Kidney (tissue), 14 donors: Measurements from ENCODE around the gene RPTOR. TPM values are rescaled to one million over a fixed set of nuclear protein-coding genes. Genes with fewer than 3 reads are reported as not detected.

Source experiments
- DNase-seq, 5 donors: peaks; one replicate each; pipeline ENCODE4 v3.0.0-alpha.2; 2013 to 2020
- FAIRE-seq: peaks from 2 replicates; lab custom pipeline; 2012; peaks lifted over from hg19 to GRCh38; lab: Jason Lieb, UNC
- H3K27ac ChIP-seq, 2 donors: one replicate each; pipeline ENCODE4 v1.7.0; 2013; ENCODE audit warnings: low read depth in 2 of 2, low read length in 2 of 2, inconsistent platforms in 1 of 2
- H3K27me3 ChIP-seq: one replicate; pipeline ENCODE4 v1.7.1; 2013; ENCODE audit warnings: low read length, inconsistent platforms; ENCODE audit not compliant: control insufficient read depth, insufficient read depth
- H3K36me3 ChIP-seq, 3 donors: one replicate each; pipeline versions ENCODE4 v1.7.0 to v1.7.1; 2013; ENCODE audit warnings: low read length in 3 of 3, control low read depth in 1 of 3, inconsistent platforms in 1 of 3; ENCODE audit not compliant: insufficient read depth in 3 of 3, control insufficient read depth in 2 of 3
- H3K4me1 ChIP-seq, 3 donors: one replicate each; pipeline versions ENCODE4 v1.7.0 to v1.7.1; 2013; ENCODE audit warnings: low read length in 3 of 3, inconsistent platforms in 1 of 3, low read depth in 1 of 3; ENCODE audit not compliant: control insufficient read depth in 2 of 3, insufficient read depth in 2 of 3
- H3K4me3 ChIP-seq, 3 donors: one replicate each; pipeline versions ENCODE4 v1.7.0 to v1.8.1; 2013; ENCODE audit warnings: low read length in 3 of 3, control low read depth in 1 of 3, inconsistent platforms in 1 of 3
- H3K9ac ChIP-seq, 3 donors: one replicate each; pipeline versions ENCODE4 v1.7.0 to v1.7.1; 2013; ENCODE audit warnings: low read length in 3 of 3, control low read depth in 1 of 3, inconsistent platforms in 1 of 3
- H3K9me3 ChIP-seq, 3 donors: one replicate each; pipeline versions ENCODE4 v1.7.0 to v1.7.1; 2013; ENCODE audit warnings: low read length in 3 of 3, control low read depth in 1 of 3, inconsistent platforms in 1 of 3; ENCODE audit not compliant: control insufficient read depth in 2 of 3, insufficient read depth in 1 of 3
- intact Hi-C: fragments of 100-400 bp; cut with DNase I; formaldehyde crosslinking; loops from one replicate; pipeline ENCODE4 v1.11.1; 2022
- polyA plus RNA-seq: library from polyadenylated mRNA; stranded (reverse); fragments of 350-450 nt; fragmentation: Illumina TruSeq; extraction: RNeasy Lipid Tissue Mini Kit (QIAGEN cat#74804); gene quantifications from one replicate; pipeline ENCODE4 v1.2.3, GENCODE V29; 2014; ENCODE audit warnings: low read depth, low replicate concordance; ENCODE audit not compliant: insufficient read depth
- total RNA-seq: library from RNA; stranded (reverse); fragmentation: NEBNext Ultra II Directional; extraction: Animal tissue kit (Norgen Biotek cat#: 25700); gene quantifications from one replicate; pipeline ENCODE4 v1.2.1, GENCODE V29; 2021
- TF ChIP-seq, protein P1 (sequence below): IDR thresholded peaks from 3 replicates; pipeline ENCODE4 v1.5.1; 2012; ENCODE audit warnings: mild to moderate bottlenecking, moderate library complexity, borderline replicate concordance; ENCODE audit not compliant: insufficient read depth; ENCODE audit errors: extremely low read depth
- donor health status: control.
- donor health status: control.
- donor health status: control.
- donor health status: control.
- donor health status: control.
- donor health status: DM: yes; HTN: yes; CAD: no.
- donor health status: Normal renal cell carcinoma (clear cell type).

The RPTOR gene
- total and polyA plus RNA-seq, 2 donors from 2014 or later = 5.5 to 37.6 TPM

DNA sequence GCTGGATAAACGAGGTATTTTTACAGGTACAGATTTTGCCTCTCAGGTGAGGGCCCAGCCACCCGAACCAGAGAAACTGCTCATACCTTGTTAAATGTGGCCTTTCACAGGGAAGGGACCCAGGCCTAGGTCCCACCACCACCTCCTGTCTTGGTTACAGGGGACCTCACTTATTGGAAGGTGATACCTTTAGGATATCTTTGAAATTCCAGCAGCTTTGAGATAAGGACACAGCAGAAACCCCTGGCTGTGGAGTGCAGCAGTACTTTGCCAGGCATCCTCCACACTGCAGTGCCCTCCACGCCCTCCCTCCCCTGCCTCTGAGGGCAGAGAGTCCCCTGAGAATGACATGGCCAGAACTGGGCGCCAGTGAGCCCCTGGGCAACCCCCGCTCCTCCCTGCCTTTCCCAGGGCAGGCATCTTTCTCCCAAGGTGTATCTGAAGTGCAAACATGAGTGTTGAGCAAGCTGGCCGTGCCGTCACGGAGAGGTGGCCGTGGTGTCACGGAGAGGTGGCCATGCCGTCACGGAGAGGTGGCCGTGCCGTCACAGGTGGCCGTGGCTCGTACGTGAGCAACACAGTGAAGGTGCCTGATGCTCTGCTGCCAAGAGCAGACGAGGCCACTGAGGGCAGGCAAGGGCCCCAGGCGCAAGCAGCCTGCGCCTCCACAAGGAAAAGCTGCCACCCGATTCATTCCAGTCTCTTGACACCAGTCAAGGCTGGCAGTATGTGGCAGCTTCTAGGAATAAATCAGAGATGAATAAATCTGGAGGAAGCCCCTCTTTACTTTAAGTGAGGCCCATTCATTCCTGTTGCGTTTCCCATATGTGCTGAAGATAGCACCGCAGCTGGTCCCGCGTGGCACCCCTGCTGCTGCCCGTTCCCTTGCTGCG is 312.5 kb downstream of the RPTOR start:
- H3K27ac ChIP-seq = no peak overlapping the region

DNA sequence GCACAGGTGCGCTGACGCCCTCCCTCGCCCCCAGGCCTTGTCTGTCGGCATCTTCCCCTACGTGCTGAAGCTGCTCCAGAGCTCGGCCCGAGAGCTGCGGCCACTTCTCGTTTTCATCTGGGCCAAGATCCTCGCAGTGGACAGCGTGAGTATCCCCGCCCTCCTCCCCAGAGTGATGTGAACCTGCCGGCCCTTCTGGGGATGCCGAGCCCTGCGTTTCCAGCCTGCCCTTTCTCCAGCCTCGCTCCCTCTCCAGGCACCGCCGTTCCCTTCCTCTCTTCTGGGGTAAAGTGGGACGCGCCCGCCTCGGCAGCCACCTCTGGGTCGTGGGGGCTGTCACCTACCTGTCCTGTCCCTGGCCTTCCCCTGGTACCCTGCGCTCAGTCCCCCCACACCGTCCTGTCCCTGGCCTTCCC is 313.1 kb downstream of the RPTOR start:
- H3K4me1 ChIP-seq = peaks cover 0 to 10% (median 0%) of the 10 kb centered on the region in 3 donors
- DNase-seq (no peak), FAIRE-seq (no peak)
- H3K27ac ChIP-seq = no peak overlapping the region
- TF ChIP-seq, protein P1, sequence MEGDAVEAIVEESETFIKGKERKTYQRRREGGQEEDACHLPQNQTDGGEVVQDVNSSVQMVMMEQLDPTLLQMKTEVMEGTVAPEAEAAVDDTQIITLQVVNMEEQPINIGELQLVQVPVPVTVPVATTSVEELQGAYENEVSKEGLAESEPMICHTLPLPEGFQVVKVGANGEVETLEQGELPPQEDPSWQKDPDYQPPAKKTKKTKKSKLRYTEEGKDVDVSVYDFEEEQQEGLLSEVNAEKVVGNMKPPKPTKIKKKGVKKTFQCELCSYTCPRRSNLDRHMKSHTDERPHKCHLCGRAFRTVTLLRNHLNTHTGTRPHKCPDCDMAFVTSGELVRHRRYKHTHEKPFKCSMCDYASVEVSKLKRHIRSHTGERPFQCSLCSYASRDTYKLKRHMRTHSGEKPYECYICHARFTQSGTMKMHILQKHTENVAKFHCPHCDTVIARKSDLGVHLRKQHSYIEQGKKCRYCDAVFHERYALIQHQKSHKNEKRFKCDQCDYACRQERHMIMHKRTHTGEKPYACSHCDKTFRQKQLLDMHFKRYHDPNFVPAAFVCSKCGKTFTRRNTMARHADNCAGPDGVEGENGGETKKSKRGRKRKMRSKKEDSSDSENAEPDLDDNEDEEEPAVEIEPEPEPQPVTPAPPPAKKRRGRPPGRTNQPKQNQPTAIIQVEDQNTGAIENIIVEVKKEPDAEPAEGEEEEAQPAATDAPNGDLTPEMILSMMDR = no peak
- H3K27me3 ChIP-seq = no peaks in the 10 kb centered on the region
- H3K36me3 ChIP-seq = peaks cover 0 to 2% (median 0%) of the 10 kb centered on the region in 3 donors
- H3K9me3 ChIP-seq = no peaks in the 10 kb centered on the region
- no peak overlapping the region for H3K4me3 ChIP-seq
- no peak overlapping the region for H3K9ac ChIP-seq
- intact Hi-C loops = no loop called here

More for the DNA sequence above, 312.5 kb downstream of the RPTOR start:
- DNase-seq (no peak), FAIRE-seq (no peak)
- Histone ChIP-seq H3K9me3 (no peaks in the 10 kb centered on the region), H3K27me3 (no peaks in the 10 kb centered on the region), H3K36me3 (peaks cover 0 to 2% (median 0%) of the 10 kb centered on the region in 3 donors), H3K4me1 (peaks cover 0 to 10% (median 0%) of the 10 kb centered on the region in 3 donors), H3K4me3 (no peak overlapping the region), H3K9ac (no peak overlapping the region)
- intact Hi-C loops = no loop called here
- TF ChIP-seq, protein P1 = no peak

DNA sequence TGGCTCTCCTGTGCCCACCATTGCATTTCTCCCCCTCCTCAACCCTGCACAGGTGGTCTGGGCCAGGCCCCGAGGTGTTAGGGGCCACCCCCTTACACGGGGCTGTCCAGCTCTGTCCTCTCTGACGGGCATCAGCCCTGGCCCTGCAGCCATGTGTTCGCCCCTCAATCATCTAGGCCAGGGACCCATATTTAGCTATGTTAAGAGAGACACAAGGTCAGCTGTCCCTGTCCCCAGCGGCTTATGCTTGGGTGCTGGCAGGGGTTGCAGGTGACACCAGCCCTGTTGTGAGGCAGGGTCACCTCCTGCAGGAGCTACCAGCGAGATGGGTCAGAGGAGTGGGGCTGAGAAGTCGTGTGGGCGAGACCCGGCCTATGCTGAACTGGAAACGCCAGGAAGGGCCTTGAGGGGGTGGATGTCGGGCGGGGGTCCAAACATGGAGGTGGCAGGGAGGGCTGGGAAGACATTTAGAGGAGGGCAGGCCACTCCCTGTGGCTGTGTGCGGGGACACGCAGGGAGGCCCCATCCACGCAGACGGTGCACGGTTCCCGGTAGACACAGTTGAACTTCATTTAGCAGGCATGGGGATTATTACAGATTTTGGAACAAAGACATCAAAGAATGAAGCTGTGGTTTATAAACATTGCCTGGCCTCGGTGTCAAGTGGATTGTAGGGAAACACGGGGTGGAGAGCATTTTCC is 313.8 kb downstream of the RPTOR start:
- Histone ChIP-seq H3K9ac (no peak overlapping the region), H3K9me3 (no peaks in the 10 kb centered on the region), H3K27ac (no peak overlapping the region), H3K36me3 (peaks cover 0 to 2% (median 0%) of the 10 kb centered on the region in 3 donors), H3K4me3 (no peak overlapping the region), H3K4me1 (peaks cover 0 to 10% (median 0%) of the 10 kb centered on the region in 3 donors), H3K27me3 (no peaks in the 10 kb centered on the region)
- DNase-seq = no peak
- TF ChIP-seq, protein P1 = no peak
- intact Hi-C loops = no loop called here
- no peak for FAIRE-seq
